ENCODE measurements around the gene BRAF.

DNA sequence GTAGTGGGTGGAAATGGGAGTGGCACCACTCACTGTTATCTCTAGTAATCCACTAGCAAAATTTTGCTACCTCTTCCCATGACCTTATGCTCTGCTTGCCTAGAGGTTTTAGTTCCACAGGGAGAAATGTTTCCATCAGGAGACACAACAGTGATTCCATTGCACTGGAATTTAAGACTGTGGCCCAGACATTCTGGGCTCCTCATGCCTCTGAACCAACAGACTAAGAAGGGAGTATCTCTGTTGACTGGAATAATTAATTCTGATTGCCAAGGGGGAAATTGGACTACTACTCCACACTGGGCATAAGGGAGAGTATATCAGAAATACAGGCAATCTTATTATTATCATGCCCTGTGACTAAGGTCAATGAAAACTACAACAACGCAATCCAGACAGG lies 16.2 kb upstream of the BRAF start:
- TF ChIP-seq, protein P1, sequence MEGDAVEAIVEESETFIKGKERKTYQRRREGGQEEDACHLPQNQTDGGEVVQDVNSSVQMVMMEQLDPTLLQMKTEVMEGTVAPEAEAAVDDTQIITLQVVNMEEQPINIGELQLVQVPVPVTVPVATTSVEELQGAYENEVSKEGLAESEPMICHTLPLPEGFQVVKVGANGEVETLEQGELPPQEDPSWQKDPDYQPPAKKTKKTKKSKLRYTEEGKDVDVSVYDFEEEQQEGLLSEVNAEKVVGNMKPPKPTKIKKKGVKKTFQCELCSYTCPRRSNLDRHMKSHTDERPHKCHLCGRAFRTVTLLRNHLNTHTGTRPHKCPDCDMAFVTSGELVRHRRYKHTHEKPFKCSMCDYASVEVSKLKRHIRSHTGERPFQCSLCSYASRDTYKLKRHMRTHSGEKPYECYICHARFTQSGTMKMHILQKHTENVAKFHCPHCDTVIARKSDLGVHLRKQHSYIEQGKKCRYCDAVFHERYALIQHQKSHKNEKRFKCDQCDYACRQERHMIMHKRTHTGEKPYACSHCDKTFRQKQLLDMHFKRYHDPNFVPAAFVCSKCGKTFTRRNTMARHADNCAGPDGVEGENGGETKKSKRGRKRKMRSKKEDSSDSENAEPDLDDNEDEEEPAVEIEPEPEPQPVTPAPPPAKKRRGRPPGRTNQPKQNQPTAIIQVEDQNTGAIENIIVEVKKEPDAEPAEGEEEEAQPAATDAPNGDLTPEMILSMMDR (IDR thresholded peaks at IDR 0.05) = no peak
- no peak for TF ChIP-seq POLR2AphosphoS5 (IDR thresholded peaks at IDR 0.05; ENCODE audit: insufficient read depth in 1 of 2, low read depth in 1 of 2)
